SK-N-SH (cell line): ENCODE measurements around the gene SVIL. TPM values are rescaled to one million over a fixed set of nuclear protein-coding genes. Genes with fewer than 3 reads are reported as not detected.

Source experiments
- CTCF ChIA-PET: fragments of 300-600, 350-600 bp; formaldehyde crosslinking; extraction: SDS; loops from one replicate; lab custom pipeline; 2021; lab: Yijun Ruan, JAX
- POLR2A ChIA-PET: fragments of 350-600 bp; sonication (Branson Sonifier 250); formaldehyde crosslinking; extraction: SDS; loops from one replicate; lab custom pipeline; 2020; ENCODE audit warnings: antibody characterized with exemption, inconsistent platforms; lab: Yijun Ruan, JAX
- DNase-seq: peaks from one replicate; pipeline ENCODE4 v3.0.0; 2012
- H2AFZ ChIP-seq: fragments of 200-600 bp; sonication (generic); 2 replicates; pipeline ENCODE4 v1.8.1; 2016; ENCODE audit warnings: antibody characterized with exemption, mild to moderate bottlenecking, low read depth
- H3F3A ChIP-seq: fragments of 200-600 bp; sonication (generic); replicated peaks from 2 replicates; pipeline ENCODE3; 2016; ENCODE audit warnings: antibody characterized with exemption, mild to moderate bottlenecking; ENCODE audit not compliant: insufficient read depth
- H3K27ac ChIP-seq, 2 experiments: fragments of 200-500 bp in 1 of 2; fragments of 200-600 bp in 1 of 2; sonication (Bioruptor generic) in 1 of 2; sonication (generic), shearing (Covaris generic) in 1 of 2; 2 replicates each; pipeline versions ENCODE4 v1.5.1 to v1.6.1; 2014 to 2016; ENCODE audit warnings: low read depth in 2 of 2, inconsistent platforms in 1 of 2, low read length in 1 of 2, mild to moderate bottlenecking in 1 of 2, mixed read lengths in 1 of 2
- H3K27me3 ChIP-seq: fragments of 200-600 bp; sonication (generic), shearing (Covaris generic); 2 replicates; pipeline ENCODE4 v1.6.1; 2016; ENCODE audit warnings: mixed run types; ENCODE audit not compliant: insufficient read depth
- H3K36me3 ChIP-seq, 2 experiments: fragments of 200-500 bp in 1 of 2; fragments of 200-600 bp in 1 of 2; sonication (Bioruptor generic) in 1 of 2; sonication (generic) in 1 of 2; replicated peaks in 1 of 2; 2 replicates each; pipeline versions ENCODE3 to v1.5.1; 2014 to 2016; ENCODE audit warnings: low read length in 1 of 2, mild to moderate bottlenecking in 1 of 2; ENCODE audit not compliant: insufficient read depth in 2 of 2, control insufficient read depth in 1 of 2
- H3K4me1 ChIP-seq, 2 experiments: fragments of 200-500 bp in 1 of 2; fragments of 200-600 bp in 1 of 2; sonication (Bioruptor generic) in 1 of 2; sonication (generic), shearing (Covaris generic) in 1 of 2; 2 replicates each; pipeline versions ENCODE4 v1.5.1 to v1.6.1; 2014 to 2016; ENCODE audit warnings: low read depth in 1 of 2, low read length in 1 of 2, mixed run types in 1 of 2; ENCODE audit not compliant: insufficient read depth in 2 of 2, control insufficient read depth in 1 of 2
- H3K4me2 ChIP-seq: fragments of 200-600 bp; sonication (generic), shearing (Covaris generic); 2 replicates; pipeline ENCODE4 v1.6.1; 2017; ENCODE audit warnings: mixed run types
- H3K4me3 ChIP-seq, 2 experiments: fragments of 200-500 bp in 1 of 2; fragments of 200-600 bp in 1 of 2; sonication (Bioruptor generic) in 1 of 2; sonication (generic), shearing (Covaris generic) in 1 of 2; 2 replicates each; pipeline versions ENCODE4 v1.5.1 to v1.8.1; 2014 to 2016; ENCODE audit warnings: low read depth in 2 of 2, inconsistent platforms in 1 of 2, low read length in 1 of 2, mild to moderate bottlenecking in 1 of 2, mixed read lengths in 1 of 2, moderate library complexity in 1 of 2
- H3K79me2 ChIP-seq: fragments of 200-600 bp; sonication (generic); 2 replicates; pipeline ENCODE4 v1.8.1; 2017; ENCODE audit warnings: mild to moderate bottlenecking; ENCODE audit not compliant: insufficient read depth
- H3K9ac ChIP-seq: fragments of 200-600 bp; sonication (generic); 2 replicates; pipeline ENCODE4 v1.6.1; 2017; ENCODE audit warnings: mixed run types
- H3K9me2 ChIP-seq: fragments of 200-600 bp; sonication (generic); 2 replicates; pipeline ENCODE4 v1.6.1; 2017; ENCODE audit warnings: mixed run types
- H3K9me3 ChIP-seq: fragments of 200-600 bp; sonication (generic); 2 replicates; pipeline ENCODE4 v1.6.1; 2017; ENCODE audit warnings: mixed run types, mild to moderate bottlenecking, moderate library complexity
- H4K20me1 ChIP-seq: fragments of 200-600 bp; sonication (generic); 2 replicates; pipeline ENCODE4 v1.6.1; 2017; ENCODE audit warnings: mild to moderate bottlenecking, mixed run types; ENCODE audit not compliant: insufficient read depth
- EZH2phosphoT487 ChIP-seq: fragments of 200-600 bp; sonication (generic); IDR thresholded peaks from 2 replicates; pipeline ENCODE4 v1.6.1; 2017; ENCODE audit warnings: low read depth, mixed run types, mild to moderate bottlenecking, antibody characterized with exemption, moderate library complexity, borderline replicate concordance
- JUND ChIP-seq: IDR thresholded peaks from 2 replicates; pipeline ENCODE4 v1.4.0; 2012
- MEF2A ChIP-seq: IDR thresholded peaks from 2 replicates; pipeline ENCODE4 v1.4.0; 2012; ENCODE audit warnings: low read depth, borderline replicate concordance
- RCOR1 ChIP-seq: fragments of 150-350 bp; IDR thresholded peaks from 2 replicates; pipeline ENCODE4 v1.6.1; 2017; ENCODE audit warnings: antibody characterized with exemption, low read length
- RFX5 ChIP-seq: IDR thresholded peaks from 2 replicates; pipeline ENCODE4 v1.6.1; 2012; ENCODE audit warnings: mild to moderate bottlenecking, improper control_type of control experiment, low read length
- WGBS: methylation state at CpG from one replicate; pipeline ENCODE4 v1.1.6; 2017; ENCODE audit warnings: low lambda C conversion rate; 5-methylcytosine and 5-hydroxymethylcytosine counted together
- polyA plus RNA-seq, 3 experiments: library from polyadenylated mRNA; depleted of rRNA; stranded (reverse); fragments of >200 nt; gene quantifications; 2 replicates each; pipeline ENCODE4 v1.2.3, GENCODE V29; 2012
- TF ChIP-seq, protein P1 (sequence below): fragments of 150-350 bp; IDR thresholded peaks from 2 replicates; pipeline ENCODE4 v1.6.1; 2016; ENCODE audit warnings: mild to moderate bottlenecking, low read depth, low read length
- TF ChIP-seq, protein P2 (sequence below): fragments of 150-350 bp; IDR thresholded peaks from 2 replicates; pipeline ENCODE4 v1.6.1; 2017; ENCODE audit warnings: antibody characterized with exemption, low read length, low read depth, borderline replicate concordance
- TF ChIP-seq, protein P3 (sequence below): IDR thresholded peaks from 2 replicates; pipeline ENCODE4 v1.4.0; 2012; ENCODE audit warnings: low read depth, borderline replicate concordance
- TF ChIP-seq, protein P4 (sequence below): IDR thresholded peaks from 2 replicates; pipeline ENCODE4 v1.4.0; 2012; ENCODE audit warnings: low read depth, borderline replicate concordance
- TF ChIP-seq, protein P5 (sequence below): fragments of 200-600 bp; sonication (generic); IDR thresholded peaks from 2 replicates; pipeline ENCODE4 v1.6.1; 2017; ENCODE audit warnings: antibody characterized with exemption, mild to moderate bottlenecking, moderate library complexity
- TF ChIP-seq, protein P6 (sequence below): IDR thresholded peaks from 2 replicates; pipeline ENCODE4; 2012

SVIL gene
- polyA plus RNA-seq, 1 of the 3 experiments (the other 2 are of a cell fraction): 48.7 TPM

DNA sequence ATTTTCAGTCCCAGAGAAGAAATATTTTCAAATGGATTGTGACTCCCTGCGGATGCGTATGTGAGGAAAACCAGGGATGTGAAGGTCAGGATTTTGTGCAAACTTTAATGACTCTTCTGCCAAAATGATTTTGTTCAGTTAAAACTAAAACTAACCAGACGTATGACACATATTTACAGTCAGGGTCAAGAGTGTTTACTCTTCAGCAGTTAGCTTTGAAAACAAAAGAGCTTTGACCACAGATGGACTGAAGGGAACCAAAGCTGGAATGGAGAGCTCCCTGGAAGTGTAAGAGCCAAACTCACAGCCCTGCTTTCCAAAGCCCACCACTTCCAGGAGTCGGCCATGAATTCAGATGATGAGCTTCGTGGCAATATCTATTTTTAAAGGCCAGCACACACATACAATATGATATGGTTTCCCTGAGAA lies 15.5 kb downstream of the SVIL start (continued):
- TF ChIP-seq, protein P1, sequence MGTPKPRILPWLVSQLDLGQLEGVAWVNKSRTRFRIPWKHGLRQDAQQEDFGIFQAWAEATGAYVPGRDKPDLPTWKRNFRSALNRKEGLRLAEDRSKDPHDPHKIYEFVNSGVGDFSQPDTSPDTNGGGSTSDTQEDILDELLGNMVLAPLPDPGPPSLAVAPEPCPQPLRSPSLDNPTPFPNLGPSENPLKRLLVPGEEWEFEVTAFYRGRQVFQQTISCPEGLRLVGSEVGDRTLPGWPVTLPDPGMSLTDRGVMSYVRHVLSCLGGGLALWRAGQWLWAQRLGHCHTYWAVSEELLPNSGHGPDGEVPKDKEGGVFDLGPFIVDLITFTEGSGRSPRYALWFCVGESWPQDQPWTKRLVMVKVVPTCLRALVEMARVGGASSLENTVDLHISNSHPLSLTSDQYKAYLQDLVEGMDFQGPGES: no peak
- TF ChIP-seq, protein P2, sequence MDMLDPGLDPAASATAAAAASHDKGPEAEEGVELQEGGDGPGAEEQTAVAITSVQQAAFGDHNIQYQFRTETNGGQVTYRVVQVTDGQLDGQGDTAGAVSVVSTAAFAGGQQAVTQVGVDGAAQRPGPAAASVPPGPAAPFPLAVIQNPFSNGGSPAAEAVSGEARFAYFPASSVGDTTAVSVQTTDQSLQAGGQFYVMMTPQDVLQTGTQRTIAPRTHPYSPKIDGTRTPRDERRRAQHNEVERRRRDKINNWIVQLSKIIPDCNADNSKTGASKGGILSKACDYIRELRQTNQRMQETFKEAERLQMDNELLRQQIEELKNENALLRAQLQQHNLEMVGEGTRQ: no peak
- TF ChIP-seq, protein P3, sequence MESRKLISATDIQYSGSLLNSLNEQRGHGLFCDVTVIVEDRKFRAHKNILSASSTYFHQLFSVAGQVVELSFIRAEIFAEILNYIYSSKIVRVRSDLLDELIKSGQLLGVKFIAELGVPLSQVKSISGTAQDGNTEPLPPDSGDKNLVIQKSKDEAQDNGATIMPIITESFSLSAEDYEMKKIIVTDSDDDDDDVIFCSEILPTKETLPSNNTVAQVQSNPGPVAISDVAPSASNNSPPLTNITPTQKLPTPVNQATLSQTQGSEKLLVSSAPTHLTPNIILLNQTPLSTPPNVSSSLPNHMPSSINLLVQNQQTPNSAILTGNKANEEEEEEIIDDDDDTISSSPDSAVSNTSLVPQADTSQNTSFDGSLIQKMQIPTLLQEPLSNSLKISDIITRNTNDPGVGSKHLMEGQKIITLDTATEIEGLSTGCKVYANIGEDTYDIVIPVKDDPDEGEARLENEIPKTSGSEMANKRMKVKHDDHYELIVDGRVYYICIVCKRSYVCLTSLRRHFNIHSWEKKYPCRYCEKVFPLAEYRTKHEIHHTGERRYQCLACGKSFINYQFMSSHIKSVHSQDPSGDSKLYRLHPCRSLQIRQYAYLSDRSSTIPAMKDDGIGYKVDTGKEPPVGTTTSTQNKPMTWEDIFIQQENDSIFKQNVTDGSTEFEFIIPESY: 0 out of 2 replicates have a peak, but pooled peaks have one; percentile 34
- TF ChIP-seq EZH2phosphoT487 (no peak), JUND (peak; percentile 82)
- TF ChIP-seq, all 33 proteins: peak for 16

DNA sequence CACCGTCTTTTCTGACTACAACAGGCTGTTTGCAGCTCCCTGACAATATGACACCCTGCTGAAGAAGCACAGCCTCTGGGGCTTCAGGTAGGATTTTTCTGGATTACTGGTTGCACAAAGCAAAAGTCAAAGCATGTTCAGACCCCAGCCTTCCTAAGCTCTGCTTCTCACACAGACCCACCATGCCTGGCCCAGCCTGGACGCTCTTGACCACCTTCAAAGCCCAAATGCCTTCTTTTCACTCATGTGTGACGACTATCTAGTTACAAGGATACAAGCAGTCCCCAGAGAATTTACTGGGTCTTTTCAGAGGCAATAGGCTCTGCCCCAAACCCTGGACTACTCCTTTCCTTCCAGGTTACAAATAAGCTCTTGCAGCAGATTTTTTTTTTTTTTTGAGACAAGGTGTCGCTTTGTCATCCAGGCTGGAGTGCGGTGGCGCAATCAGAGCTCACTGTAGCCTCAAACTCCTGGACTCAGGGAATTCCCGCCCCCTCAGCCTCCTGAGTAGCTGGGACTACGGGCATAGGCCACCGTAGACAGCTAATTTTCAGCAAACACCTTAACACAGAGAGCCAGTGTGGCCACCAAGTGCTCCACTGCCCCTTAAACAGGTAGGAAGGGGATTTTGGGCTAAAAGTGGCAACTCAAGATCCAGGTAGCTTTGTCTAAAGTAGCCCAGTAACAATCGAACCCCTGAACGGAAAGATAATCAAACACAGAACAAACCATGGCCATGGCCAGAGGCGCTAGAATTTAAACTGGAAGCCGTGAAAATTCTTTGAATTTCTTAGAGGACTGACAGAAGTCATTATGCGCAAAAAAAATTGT lies 16.2 kb downstream of the SVIL start:
- Histone ChIP-seq H3K9me3 (no peaks in the 10 kb centered on the region), H3K4me1 (peaks cover 17 to 33% of the 10 kb centered on the region in 2 experiments), H4K20me1 (peaks cover 92% of the 10 kb centered on the region), H3K9ac (no peak overlapping the region), H3F3A (peaks cover 6% of the 10 kb centered on the region), H3K4me3 (no peak overlapping the region), H3K27me3 (no peaks in the 10 kb centered on the region), H3K9me2 (no peaks in the 10 kb centered on the region), H3K36me3 (peaks cover 0 to 5% of the 10 kb centered on the region in 2 experiments), H3K4me2 (peak overlapping the region; percentile 5), H3K79me2 (peaks cover 87% of the 10 kb centered on the region), H3K27ac (peak overlapping the region; percentile 58 to 67), H2AFZ (no peak overlapping the region)
- WGBS: 89% methylated on average over 13 of the region's 14 CpGs
- ChIA-PET CTCF (interaction anchor here (0.8 to 2.7 kb wide), 2 partner anchors 11 to 25 kb away, joined by 3 to 11 read pairs; no protein-coding TSS in a partner anchor), POLR2A (no interaction called here)
- TF ChIP-seq, protein P4, sequence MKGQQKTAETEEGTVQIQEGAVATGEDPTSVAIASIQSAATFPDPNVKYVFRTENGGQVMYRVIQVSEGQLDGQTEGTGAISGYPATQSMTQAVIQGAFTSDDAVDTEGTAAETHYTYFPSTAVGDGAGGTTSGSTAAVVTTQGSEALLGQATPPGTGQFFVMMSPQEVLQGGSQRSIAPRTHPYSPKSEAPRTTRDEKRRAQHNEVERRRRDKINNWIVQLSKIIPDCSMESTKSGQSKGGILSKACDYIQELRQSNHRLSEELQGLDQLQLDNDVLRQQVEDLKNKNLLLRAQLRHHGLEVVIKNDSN: no peak
- no peak for TF ChIP-seq MEF2A
- TF ChIP-seq, protein P5, sequence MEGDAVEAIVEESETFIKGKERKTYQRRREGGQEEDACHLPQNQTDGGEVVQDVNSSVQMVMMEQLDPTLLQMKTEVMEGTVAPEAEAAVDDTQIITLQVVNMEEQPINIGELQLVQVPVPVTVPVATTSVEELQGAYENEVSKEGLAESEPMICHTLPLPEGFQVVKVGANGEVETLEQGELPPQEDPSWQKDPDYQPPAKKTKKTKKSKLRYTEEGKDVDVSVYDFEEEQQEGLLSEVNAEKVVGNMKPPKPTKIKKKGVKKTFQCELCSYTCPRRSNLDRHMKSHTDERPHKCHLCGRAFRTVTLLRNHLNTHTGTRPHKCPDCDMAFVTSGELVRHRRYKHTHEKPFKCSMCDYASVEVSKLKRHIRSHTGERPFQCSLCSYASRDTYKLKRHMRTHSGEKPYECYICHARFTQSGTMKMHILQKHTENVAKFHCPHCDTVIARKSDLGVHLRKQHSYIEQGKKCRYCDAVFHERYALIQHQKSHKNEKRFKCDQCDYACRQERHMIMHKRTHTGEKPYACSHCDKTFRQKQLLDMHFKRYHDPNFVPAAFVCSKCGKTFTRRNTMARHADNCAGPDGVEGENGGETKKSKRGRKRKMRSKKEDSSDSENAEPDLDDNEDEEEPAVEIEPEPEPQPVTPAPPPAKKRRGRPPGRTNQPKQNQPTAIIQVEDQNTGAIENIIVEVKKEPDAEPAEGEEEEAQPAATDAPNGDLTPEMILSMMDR: no peak
- no peak for TF ChIP-seq RCOR1
- TF ChIP-seq RFX5: no peak
- TF ChIP-seq, protein P6, sequence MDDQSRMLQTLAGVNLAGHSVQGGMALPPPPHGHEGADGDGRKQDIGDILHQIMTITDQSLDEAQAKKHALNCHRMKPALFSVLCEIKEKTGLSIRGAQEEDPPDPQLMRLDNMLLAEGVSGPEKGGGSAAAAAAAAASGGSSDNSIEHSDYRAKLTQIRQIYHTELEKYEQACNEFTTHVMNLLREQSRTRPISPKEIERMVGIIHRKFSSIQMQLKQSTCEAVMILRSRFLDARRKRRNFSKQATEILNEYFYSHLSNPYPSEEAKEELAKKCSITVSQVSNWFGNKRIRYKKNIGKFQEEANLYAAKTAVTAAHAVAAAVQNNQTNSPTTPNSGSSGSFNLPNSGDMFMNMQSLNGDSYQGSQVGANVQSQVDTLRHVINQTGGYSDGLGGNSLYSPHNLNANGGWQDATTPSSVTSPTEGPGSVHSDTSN: no peak
- no peak for DNase-seq
